DMS114 treated with DMSO at 0.1 percent for 48 hours (cell line): ENCODE measurements around the gene PRRC2B.
"Not testable (repeated sequence)": the region's sequence is repeated elsewhere in the genome, so short reads cannot be mapped to it uniquely, and the experiment has no call there.

Source experiments
- DNase-seq: peaks from one replicate; lab custom pipeline; 2025; ENCODE audit not compliant: unreplicated experiment; lab: John Stamatoyannopoulos, UW

Gene PRRC2B

GRCh38 chr9:131513177-131513576, 119.3 kb downstream of the PRRC2B start:
- no peak for DNase-seq

GRCh38 chr9:131515559-131516031, 121.7 kb downstream of the PRRC2B start:
- not testable (repeated sequence) for DNase-seq

- DNase-seq = no peak
These were observed 122.2 kb downstream of the PRRC2B start for GRCh38 chr9:131516100-131516499.

- DNase-seq = no peak
These were observed 123.0 kb downstream of the PRRC2B start for GRCh38 chr9:131516930-131517329.

- DNase-seq = no peak
These were observed 123.9 kb downstream of the PRRC2B start for GRCh38 chr9:131517761-131518190.

- DNase-seq = no peak
These were observed 124.7 kb downstream of the PRRC2B start for GRCh38 chr9:131518553-131518952.

GRCh38 chr9:131520503-131520902, 126.6 kb downstream of the PRRC2B start:
- DNase-seq = no peak

- DNase-seq = no peak
These were observed 127.3 kb downstream of the PRRC2B start for GRCh38 chr9:131521203-131521602.

GRCh38 chr9:131521822-131522221, 127.9 kb downstream of the PRRC2B start:
- DNase-seq = no peak

GRCh38 chr9:131522257-131523085, 128.6 kb downstream of the PRRC2B start:
- DNase-seq = no peak

GRCh38 chr9:131523086-131523388, 129.2 kb downstream of the PRRC2B start:
- DNase-seq = no peak

- no peak for DNase-seq
These were observed 129.9 kb downstream of the PRRC2B start for GRCh38 chr9:131523451-131524435.

GRCh38 chr9:131524665-131525315, 130.9 kb downstream of the PRRC2B start:
- no peak for DNase-seq

GRCh38 chr9:131525643-131526565, 132.0 kb downstream of the PRRC2B start:
- DNase-seq = no peak

- no peak for DNase-seq
These were observed 134.3 kb downstream of the PRRC2B start for GRCh38 chr9:131528186-131528585.

- DNase-seq = no peak
These were observed 135.1 kb downstream of the PRRC2B start for GRCh38 chr9:131528886-131529505.

GRCh38 chr9:131529597-131530545, 136.0 kb downstream of the PRRC2B start:
- DNase-seq = no peak

- no peak for DNase-seq
These were observed 136.6 kb downstream of the PRRC2B start for GRCh38 chr9:131530546-131530919.
